ENCODE data around the gene TSPEAR.

GRCh38 chr21:44666401-44667320, 44.7 kb downstream of the TSPEAR start, which contains the start of gene KRTAP12-2:
- no peak for TF ChIP-seq E2F2 (CRISPR knock-in tag; IDR thresholded peaks at IDR 0.05; ENCODE audit: borderline replicate concordance)
- TF ChIP-seq SNRNP70 (IDR thresholded peaks at IDR 0.05; ENCODE audit: low read depth, low read length), result no peak
- no peak for TF ChIP-seq EZH2 (conservative IDR thresholded peaks at IDR 0.05; ENCODE audit: low read depth, low read length)
- TF ChIP-seq TCF12 (IDR thresholded peaks at IDR 0.05), result no peak
- no peak for TF ChIP-seq TCF12 (CRISPR knock-in tag; IDR thresholded peaks at IDR 0.05)
- TF ChIP-seq MYC (CRISPR knock-in tag; IDR thresholded peaks at IDR 0.05; ENCODE audit: borderline replicate concordance), result no peak
- TF ChIP-seq PHB2 (IDR thresholded peaks at IDR 0.05; ENCODE audit: partially characterized antibody), result no peak
- no peak for TF ChIP-seq REPIN1 (CRISPR knock-in tag; IDR thresholded peaks at IDR 0.05; ENCODE audit: borderline replicate concordance, low read depth)
- TF ChIP-seq ZNF232 (CRISPR knock-in tag; IDR thresholded peaks at IDR 0.05; ENCODE audit: borderline replicate concordance), result no peak
- no peak for TF ChIP-seq IKZF1 (IDR thresholded peaks at IDR 0.05)
